Fibroblast of skin of left biceps (primary cell): ENCODE measurements around the gene ZFP69B.
"Not testable (repeated sequence)": the region's sequence is repeated elsewhere in the genome, so short reads cannot be mapped to it uniquely, and the experiment has no call there.

ENCODE experiments used
- DNase-seq, 2 experiments: peaks; one replicate each; pipeline ENCODE4 v3.0.0-alpha.2; 2013; ENCODE audit warnings: low read depth in 2 of 2

ZFP69B gene

DNA sequence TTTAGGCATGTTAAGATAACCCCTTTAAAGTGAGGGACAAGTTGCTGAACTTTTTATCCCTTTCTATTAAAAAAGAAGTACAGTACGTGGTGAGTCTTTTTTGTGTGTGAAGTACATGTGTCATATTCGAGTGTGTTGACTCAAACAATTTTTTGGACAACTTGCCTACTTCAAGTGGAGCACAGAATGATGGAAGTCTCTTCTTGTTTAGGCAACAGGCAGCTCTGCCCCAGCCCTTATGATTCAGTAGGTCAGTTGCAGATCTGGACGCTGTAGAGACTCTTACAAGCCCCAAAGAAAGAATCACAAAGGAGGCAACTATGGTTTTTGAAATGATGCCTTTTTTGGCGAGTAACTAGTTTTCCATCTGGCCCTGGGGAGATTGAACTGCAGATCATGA, 14.4 kb upstream of the ZFP69B start:
- DNase-seq, result no peak

DNA sequence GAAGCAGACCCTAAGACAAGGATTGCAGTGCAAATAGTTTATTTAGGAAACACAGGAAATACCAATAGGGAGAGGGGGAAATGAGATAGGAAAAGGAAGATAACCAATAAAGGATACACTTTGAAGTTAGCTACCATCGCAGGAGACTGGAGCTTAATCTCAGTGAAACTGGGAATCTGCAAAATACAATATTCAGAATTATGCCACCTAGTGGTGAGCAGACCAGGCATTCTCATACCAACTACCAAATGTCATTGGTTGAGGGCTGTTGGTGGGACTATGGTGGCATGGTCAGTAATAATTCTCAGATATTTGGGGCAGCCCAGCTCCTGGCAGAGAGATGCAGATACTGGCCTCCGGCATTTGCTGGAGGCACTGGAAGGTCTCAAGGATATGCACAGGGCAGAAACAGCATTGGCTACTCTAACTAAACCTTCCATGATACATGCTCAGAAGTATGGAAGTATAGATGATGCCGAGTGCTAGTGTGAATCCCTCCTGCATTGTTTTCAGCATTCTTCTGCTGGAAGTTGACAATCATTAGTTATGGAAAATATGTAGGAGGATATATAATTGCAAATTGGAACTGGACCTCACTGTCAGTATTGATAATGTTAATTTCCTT, 11.8 kb upstream of the ZFP69B start:
- no peak for DNase-seq

DNA sequence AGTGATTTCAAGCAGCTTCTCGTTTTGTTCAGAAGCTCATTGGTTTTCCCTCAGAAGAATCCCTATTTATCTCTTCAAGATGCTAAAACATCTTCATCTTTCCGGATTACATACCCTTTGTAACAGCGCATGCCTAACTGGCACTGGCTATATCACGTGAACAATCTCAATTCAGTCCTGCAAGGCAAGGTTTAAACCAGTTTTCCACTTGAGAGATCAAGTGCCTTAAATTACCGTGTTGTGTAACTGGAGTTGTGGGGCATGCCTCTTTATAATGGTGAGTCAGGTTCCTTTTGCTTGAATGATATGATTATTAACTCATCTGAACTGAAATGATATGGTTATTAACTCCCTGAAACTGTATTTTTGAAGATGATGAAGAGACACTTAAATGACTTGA, 11.0 kb upstream of the ZFP69B start:
- no peak for DNase-seq

DNA sequence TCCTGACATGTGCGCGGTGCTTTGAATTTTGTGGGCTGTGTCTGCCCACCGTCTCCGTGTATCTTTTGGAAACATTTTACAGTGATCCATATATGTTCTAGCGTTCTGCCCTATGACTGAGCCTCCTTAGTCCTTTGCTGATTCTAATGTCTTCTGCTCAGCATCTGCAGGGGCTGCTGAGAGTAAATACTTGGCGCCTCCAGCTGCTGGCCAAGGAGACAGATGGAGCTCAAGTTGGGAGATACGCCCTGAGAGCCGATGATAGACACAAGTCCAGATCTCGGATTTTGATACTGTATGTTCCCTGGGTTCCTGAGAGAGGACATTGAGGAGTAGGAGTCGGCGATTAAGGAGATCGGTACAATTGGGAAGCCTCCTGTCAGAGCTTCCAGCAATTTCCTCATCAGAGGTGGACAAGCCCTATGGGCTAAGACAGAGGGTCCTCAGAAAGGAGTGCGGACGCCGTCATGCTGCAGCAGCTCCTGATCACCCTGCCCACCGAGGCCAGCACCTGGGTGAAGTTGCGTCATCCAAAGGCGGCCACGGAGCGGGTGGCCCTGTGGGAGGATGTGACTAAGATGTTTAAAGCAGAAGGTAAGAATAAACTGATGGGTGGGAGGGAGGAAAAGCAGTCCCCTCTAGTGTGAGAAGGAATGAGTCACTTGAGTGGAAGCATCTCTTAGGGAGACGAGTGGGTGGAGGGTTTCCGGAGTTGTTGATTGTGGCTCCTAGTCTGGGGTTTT, 390 bp downstream of the ZFP69B start:
- DNase-seq, result peak in 1 of 2 experiments; percentile 11

DNA sequence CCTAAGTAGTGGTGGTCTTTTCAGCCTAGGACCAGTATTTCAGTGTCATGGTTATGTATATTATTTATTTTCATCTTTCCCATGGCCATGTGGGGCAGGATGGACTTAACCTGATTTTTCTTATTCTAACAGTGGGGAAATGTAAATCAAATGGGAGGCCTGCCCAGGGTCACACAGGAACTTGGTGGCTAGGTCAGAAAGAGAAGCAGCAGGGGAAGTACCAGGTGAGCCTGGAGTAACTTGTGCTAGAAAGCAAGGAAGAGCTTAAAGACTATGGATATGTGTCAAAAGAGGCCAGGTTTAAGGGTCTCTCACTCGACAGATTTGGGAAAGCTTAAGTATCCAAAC, 936 bp downstream of the ZFP69B start:
- DNase-seq, result no peak

DNA sequence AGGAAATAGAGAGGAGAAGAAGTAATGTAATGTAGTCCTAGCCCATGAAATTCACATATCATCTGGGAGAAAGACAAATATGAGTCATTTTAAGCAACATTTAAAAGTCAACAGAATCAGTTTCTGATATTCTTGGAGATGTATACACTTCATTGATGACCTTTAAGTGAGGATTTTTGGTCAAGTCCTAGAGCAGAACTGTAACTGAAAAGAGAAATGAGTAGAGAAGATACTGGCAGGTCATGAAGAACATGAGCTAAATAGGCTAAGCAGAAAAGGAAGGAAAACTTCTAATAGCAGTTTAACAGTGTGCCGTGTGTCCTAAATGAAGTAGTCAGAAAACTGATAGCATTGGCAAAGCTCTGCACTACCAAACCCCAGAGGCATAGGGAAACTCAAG, 4.6 kb downstream of the ZFP69B start:
- DNase-seq, result no peak

DNA sequence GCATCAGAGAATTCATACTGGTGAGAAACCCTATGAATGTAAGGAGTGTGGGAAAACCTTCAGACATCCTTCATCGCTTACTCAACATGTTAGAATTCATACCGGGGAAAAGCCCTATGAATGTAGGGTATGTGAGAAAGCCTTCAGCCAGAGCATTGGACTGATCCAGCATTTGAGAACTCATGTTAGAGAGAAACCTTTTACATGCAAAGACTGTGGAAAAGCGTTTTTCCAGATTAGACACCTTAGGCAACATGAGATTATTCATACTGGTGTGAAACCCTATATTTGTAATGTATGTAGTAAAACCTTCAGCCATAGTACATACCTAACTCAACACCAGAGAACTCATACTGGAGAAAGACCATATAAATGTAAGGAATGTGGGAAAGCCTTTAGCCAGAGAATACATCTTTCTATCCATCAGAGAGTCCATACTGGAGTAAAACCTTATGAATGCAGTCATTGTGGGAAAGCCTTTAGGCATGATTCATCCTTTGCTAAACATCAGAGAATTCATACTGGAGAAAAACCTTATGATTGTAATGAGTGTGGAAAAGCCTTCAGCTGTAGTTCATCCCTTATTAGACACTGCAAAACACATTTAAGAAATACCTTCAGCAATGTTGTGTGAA, 12.8 kb downstream of the ZFP69B start:
- DNase-seq, result no peak

DNA sequence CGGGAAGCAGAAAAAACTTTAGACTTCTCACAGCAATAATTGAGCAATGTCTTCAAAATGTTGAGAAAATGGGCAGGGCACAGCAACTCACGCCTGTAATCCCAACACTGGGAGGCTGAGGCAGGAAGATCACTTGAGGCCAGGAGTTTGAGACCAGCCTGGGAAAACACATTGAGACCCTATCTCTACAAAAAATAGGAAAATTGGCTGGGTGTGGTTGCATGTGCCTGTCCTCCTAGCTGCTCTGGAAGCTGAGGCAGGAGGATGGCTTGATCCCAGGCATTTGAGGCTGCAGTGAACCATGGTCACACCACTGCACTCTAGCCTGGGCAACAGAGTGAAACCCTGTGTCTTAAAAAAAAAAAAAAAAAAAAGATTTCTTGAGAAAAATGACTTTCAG, 19.1 kb downstream of the ZFP69B start:
- no peak for DNase-seq

DNA sequence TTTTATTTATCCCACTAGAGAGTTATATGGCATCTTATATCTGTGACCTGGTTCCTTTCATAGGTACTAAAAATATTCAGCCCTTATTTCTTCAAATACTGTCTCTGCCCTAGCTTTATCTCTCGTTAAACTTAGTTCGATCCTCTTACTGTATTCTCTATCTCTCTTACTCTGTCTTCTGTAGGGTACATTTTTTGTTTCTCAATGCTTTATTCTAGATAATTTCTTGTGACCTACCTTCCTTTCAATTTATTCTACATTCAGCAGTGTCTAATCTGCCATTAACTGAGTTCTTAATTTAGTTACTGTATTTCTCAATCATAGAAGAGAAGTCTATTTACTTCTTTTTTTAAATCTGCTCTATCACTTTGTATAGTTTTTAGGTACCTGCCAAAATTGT, 25.0 kb downstream of the ZFP69B start:
- DNase-seq, result no peak

DNA sequence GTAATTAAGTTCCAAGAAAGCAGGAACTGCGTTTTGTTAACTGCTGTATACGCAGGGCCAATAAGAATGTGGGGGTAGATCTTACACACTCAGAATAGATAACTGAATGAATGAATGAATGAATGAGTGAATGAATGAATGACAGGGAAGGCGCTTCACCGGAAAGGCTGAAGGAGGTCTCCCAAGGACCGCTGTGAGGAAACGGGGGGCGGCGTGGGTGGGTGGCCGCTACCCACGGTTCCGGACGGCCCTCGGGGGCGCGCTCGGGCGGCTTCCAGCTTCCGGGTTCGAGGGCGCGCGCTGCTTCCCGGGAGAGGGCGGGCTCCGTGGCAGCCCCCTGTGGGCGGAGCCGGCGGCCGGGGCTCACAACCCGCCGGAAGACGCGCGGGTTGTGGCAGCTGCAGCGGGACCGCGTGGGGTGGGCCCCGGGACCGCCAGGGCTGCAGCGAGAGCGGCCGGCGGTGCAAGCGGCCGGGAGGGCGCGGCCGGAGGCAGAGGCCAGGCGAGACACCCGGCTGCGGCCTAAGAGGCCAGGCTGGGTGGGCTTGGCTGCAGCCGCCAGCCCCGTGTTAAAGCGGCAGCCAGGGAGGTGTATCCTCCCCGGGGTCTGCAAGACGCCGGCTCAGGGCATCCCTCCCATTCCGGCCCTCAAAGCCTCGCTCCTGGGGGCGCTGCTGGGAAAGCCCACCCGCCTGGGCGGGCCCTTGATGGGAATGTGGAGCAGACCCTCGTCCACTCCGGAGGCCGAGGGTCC, 26.8 kb downstream of the ZFP69B start, which contains the start of gene ZFP69:
Gene ZFP69, plus strand, starts transcription at position 367 of the 754 bp plus-strand sequence. CDS start 2,072 bp downstream, outside the sequence.
- DNase-seq, result peak; percentile 17 to 27

DNA sequence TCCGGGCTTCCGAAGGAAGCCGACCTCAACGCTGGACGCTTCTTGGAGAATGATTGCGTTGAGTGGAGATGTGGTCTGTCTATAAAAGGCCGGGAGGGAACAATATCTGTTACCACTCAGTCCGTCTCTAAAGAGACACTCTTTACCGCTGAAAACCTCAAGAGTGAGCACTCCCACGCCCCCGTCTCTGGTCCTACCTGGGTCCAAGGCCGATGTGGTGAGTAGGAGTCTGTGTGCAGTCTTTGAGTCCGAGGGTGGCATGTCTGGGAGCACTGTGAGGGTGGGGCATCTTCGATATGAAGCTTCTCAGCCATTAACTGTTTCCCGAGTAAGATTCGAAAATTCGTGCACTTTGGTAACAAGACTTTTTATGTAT, 27.4 kb downstream of the ZFP69B start:
- DNase-seq, result no peak

DNA sequence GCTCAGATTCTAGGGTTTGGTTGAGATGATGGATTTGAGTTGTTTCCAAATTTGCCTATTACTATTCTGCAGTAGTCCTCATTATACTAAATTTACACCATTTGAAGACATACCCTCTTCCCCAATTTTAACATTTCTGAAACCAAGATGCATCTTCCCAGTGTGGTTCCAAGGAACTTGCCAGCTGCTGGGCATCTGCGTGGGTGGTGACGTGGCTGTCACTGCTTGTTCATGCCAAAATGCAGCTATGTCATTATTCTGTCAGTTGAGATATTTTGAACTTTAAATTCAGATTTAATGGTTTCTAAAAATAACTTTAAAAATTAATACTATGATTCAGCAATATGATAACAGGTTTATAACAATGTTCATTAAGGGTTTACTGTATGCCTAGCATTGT, 28.0 kb downstream of the ZFP69B start:
- DNase-seq, result no peak

DNA sequence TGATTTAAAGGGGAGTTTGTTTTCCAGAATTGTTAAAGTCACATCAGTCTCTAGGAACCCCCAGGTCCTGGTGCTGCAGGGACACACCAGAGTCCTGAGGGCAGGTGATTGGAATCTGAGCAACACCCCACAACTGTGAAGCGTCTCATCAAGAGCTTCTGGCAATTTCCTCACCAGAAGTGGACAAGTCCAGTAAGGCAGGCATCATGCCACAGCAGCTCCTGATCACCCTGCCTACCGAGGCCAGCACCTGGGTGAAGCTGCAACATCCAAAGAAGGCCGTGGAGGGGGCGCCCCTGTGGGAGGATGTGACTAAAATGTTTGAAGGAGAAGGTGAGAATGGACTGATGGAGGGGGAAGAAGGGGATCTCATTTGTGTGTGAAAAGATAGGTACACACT, 28.9 kb downstream of the ZFP69B start:
- DNase-seq, result no peak

DNA sequence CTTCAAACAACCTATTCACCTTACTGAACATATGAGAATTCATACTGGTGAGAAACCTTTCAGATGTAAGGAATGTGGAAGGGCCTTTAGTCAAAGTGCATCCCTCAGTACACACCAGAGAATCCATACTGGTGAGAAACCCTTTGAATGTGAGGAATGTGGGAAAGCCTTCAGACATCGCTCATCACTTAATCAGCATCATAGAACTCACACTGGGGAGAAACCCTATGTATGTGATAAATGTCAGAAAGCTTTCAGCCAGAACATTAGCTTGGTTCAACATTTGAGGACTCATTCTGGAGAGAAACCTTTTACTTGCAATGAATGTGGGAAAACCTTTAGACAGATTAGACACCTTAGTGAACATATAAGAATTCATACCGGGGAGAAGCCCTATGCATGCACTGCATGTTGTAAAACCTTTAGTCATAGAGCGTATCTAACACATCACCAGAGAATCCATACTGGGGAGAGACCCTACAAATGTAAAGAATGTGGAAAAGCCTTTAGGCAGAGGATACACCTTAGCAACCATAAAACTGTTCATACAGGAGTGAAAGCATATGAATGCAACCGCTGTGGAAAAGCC, 45.1 kb downstream of the ZFP69B start:
- DNase-seq, result no peak

DNA sequence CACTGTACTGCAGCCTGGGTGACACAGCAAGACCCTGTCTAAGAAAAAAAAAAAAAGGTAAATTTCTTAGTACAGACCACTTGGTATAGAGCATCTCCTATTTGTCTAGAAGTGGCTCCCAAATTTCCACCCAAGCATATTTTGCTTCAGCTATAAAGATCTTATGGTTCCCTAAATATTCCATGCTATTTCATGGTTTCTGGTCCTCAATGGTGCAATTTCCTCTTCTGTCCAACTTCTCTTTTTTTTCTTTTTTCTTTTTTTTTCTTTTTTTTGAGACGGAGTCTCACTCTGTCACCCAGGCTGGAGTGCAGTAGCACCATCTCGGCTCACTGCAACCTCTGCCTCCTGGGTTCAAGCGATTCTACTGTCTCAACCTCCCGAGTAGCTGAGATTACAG, 52.4 kb downstream of the ZFP69B start:
- DNase-seq, result not testable (repeated sequence)

DNA sequence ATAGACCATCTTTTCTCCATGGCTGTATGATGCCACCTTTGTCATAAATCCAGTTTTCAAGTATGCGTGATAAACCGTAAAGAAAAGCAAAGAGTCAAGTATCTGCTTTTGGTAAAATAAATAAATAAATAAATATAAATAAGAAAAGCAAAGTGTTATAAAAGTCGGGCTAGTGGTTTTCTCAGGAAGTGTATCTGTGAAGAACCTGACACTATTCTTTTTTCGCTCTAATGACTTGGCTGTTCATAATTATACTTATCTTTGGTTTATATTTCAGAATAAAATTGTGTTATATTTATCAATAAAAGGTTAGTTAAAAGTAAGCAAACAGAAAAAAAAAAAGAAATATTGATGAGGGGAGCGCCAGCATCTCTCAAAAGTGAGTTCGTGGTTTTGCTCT, 57.7 kb downstream of the ZFP69B start:
- DNase-seq, result no peak

DNA sequence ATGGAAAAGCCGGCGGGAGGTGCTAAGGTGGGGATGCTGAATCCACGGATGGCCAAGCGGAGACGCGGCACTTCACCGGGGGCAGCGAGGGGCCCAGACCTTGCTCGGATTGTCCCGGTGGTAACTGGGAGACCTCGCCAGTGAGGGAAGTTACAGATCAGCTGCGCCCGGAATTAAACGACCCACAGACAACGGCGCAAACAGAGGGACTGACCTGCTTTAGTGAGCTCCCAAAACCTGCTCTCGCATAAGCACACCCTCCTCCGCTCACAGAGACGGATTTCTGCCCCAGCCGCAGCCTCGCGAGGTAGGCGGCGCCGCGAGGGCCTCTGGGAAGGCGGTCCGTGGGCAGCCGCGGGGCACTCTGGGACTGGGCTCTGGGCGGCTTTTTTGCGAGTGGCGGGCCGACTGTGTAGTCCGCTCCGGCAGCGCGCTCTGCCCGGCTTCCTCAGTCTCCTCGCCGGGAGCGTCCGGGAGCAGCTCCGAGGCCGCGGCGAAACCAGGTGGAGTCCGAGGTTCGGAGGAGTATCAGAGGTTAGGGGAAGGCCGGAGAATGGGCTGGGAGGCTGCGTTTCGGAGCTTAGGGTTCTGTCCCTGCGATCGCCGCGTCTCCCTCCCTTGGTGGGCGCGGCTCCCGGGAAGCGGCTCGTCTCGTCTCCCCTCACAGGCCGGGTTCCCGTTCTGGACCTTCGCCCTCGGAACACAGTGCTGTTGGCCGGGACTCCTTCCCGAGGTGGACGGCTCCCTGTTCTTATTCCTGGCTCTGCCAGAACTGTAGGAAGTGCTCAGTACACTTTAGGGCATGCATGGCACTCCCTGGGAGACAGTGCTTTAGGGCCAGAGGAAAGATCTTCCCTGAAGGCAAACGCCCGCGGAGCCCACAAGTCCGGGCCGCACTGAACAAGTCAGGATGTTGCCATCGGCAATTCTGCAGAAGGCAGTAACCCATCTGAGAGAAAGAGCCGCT, 58.4 kb downstream of the ZFP69B start, which contains the start of gene EXO5:
Gene EXO5, plus strand, starts transcription at position 393 of the 967 bp plus-strand sequence. CDS start 5,778 bp downstream, outside the sequence.
- DNase-seq, result peak; percentile 32 to 47
